HuH-7 (cell line): ENCODE data around the gene ARHGEF4.

Experiments used
- DNase-seq: peaks from one replicate; pipeline ENCODE4 v3.0.0; 2011; ENCODE audit warnings: low spot score

ARHGEF4 gene

GRCh38 chr2:130819608-130820278 lies 17.0 kb upstream of the ARHGEF4 start:
- no peak for DNase-seq

GRCh38 chr2:130820279-130820861 lies 16.3 kb upstream of the ARHGEF4 start:
- DNase-seq, result no peak

- DNase-seq, result no peak
Measured at GRCh38 chr2:130821867-130822266, 14.8 kb upstream of the ARHGEF4 start.

GRCh38 chr2:130822766-130823165 lies 13.9 kb upstream of the ARHGEF4 start:
- DNase-seq, result no peak

GRCh38 chr2:130823171-130823885 lies 13.4 kb upstream of the ARHGEF4 start:
- no peak for DNase-seq

GRCh38 chr2:130823886-130824491 lies 12.7 kb upstream of the ARHGEF4 start:
- no peak for DNase-seq

- DNase-seq, result no peak
Measured at GRCh38 chr2:130824492-130825061, 12.1 kb upstream of the ARHGEF4 start.

- DNase-seq, result no peak
Measured at GRCh38 chr2:130825231-130825965, 11.3 kb upstream of the ARHGEF4 start.

GRCh38 chr2:130825966-130826253 lies 10.8 kb upstream of the ARHGEF4 start:
- DNase-seq, result no peak

GRCh38 chr2:130826419-130826818 lies 10.3 kb upstream of the ARHGEF4 start:
- DNase-seq, result no peak

GRCh38 chr2:130826821-130827501 lies 9.8 kb upstream of the ARHGEF4 start:
- DNase-seq, result no peak

GRCh38 chr2:130827502-130828251 lies 9.0 kb upstream of the ARHGEF4 start:
- DNase-seq, result no peak

GRCh38 chr2:130828461-130828860 lies 8.3 kb upstream of the ARHGEF4 start:
- DNase-seq, result no peak

- no peak for DNase-seq
Measured at GRCh38 chr2:130829015-130829414, 7.7 kb upstream of the ARHGEF4 start.

- no peak for DNase-seq
Measured at GRCh38 chr2:130830538-130830937, 6.2 kb upstream of the ARHGEF4 start.

- no peak for DNase-seq
Measured at GRCh38 chr2:130831356-130831755, 5.4 kb upstream of the ARHGEF4 start.

GRCh38 chr2:130832296-130832940 lies 4.3 kb upstream of the ARHGEF4 start:
- DNase-seq, result no peak

- no peak for DNase-seq
Measured at GRCh38 chr2:130834091-130834930, 2.4 kb upstream of the ARHGEF4 start.
